ENCODE measurements around the gene WSCD2. TPM values are rescaled to one million over a fixed set of nuclear protein-coding genes. Genes with fewer than 3 reads are reported as not detected.

WSCD2 gene
- 5.0 and 72.9 TPM in 2 replicates for total RNA-seq (ENCODE audit: low replicate concordance)
- long read RNA-seq, partial matches to known transcripts, result 1 of 6 reads
- long read RNA-seq, other reads (novel, unspliced or antisense), result 5 of 6 reads

DNA sequence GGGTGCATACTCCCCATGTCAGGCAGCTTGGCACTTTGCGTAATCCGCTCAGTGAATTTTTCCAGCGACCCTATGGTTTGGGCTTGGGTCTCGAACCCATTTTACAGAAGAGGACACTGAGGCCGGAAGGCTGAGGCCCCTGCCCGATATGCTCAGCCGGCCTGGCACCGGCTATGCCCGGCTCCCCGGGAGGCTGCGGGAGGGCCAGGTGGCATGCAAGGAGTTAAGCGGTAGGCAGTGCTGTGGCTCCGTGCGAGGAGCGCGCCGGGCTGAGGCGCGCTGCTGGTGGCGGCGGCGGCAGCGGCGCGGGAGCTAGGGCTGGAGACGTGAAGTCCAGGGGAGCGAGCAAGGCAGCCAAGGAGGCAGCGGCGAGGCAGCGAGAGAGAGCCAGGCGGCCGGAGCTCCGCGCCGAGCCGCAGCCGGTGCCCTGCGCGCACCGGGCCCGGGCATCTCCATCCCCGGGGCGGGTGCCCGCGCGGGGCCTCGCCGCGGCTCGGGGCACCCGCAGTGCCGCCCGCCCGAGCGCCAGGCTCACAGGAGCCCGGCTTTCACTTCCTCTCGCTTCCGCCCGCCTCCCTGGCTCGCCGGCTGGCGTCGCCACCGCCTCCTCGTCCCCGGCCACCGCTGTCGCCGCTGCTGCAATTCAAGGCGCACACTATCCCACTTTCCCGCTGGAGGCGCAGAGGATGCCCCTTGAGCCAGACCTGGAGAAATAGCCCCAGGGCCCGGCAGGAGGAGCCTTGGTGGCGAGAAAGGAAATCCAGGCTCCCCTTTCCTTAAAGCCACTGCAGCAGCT is at the start of gene WSCD2:
TSS of gene WSCD2 (plus strand) at position 272 of the 796 bp plus-strand sequence. CDS start 66,545 bp downstream, outside the sequence.
- TF ChIP-seq, protein P1, sequence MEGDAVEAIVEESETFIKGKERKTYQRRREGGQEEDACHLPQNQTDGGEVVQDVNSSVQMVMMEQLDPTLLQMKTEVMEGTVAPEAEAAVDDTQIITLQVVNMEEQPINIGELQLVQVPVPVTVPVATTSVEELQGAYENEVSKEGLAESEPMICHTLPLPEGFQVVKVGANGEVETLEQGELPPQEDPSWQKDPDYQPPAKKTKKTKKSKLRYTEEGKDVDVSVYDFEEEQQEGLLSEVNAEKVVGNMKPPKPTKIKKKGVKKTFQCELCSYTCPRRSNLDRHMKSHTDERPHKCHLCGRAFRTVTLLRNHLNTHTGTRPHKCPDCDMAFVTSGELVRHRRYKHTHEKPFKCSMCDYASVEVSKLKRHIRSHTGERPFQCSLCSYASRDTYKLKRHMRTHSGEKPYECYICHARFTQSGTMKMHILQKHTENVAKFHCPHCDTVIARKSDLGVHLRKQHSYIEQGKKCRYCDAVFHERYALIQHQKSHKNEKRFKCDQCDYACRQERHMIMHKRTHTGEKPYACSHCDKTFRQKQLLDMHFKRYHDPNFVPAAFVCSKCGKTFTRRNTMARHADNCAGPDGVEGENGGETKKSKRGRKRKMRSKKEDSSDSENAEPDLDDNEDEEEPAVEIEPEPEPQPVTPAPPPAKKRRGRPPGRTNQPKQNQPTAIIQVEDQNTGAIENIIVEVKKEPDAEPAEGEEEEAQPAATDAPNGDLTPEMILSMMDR (conservative IDR thresholded peaks at IDR 0.05), result peak; percentile 67

DNA sequence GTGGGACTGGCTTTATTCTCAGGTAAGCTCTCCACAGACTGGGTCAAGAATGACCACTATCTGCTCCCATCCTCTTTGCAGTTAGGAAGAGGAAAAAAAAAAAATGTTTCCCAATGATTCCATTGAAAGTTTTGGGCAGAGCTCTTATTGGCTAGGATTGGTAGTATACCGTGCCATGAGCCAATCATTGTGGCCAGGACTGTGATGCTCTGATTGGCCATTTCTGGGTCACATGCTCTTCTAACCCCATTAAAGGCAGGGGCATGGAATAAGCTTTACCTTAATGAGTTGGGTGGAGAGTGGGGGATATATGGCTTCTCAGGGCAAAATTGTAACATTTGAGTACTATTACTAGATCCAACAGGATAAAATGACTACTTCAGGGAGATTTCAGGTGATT is 49.4 kb upstream of the WSCD2 start:
- no peak for DNase-seq (ENCODE audit: extremely low spot score, unreplicated experiment)
- peaks cover 7% of the 10 kb centered on the region for H3K4me1 Mint-ChIP-seq (ENCODE audit: unreplicated experiment)
- peaks cover 7% of the 10 kb centered on the region for H3K9me3 Mint-ChIP-seq
- H3K27me3 Mint-ChIP-seq, result peaks cover 28% of the 10 kb centered on the region
- no peak overlapping the region for H3K4me3 Mint-ChIP-seq
- TF ChIP-seq, protein P1 (conservative IDR thresholded peaks at IDR 0.05), result no peak
- H3K27ac Mint-ChIP-seq, result no peak overlapping the region
- no peaks in the 10 kb centered on the region for H3K36me3 Mint-ChIP-seq

More for the DNA sequence above, at the start of gene WSCD2:
- peaks cover 71% of the 10 kb centered on the region for H3K27me3 Mint-ChIP-seq
- H3K4me1 Mint-ChIP-seq (ENCODE audit: unreplicated experiment), result peaks cover 21% of the 10 kb centered on the region
- no peak within 1 kb of the TSS for H3K27ac Mint-ChIP-seq
- DNase-seq (ENCODE audit: extremely low spot score, unreplicated experiment), result peak; percentile 79
- peak within 1 kb of the TSS; percentile 87 for H3K4me3 Mint-ChIP-seq
- no peaks in the 10 kb centered on the region for H3K36me3 Mint-ChIP-seq
- H3K9me3 Mint-ChIP-seq, result no peaks in the 10 kb centered on the region

DNA sequence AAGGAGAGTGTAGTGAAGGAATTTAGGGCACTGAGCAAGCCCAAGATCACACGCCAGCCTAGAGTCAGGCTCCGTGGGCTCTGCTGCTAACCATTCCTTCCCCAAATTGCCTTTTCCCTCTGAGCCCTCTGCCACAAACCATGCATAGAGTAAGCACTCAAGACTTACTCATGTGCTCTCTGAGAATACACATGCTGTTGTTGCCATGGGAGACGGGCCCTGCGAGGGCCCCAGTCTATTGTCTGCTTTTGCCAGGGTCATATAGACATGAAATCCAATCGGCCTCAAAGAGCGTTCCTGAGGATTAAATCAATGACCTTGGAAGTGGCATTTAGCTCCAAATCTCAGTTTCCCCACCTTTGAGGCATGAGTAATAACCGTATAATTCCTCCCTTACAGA is 48.7 kb upstream of the WSCD2 start:
- no peak overlapping the region for H3K27ac Mint-ChIP-seq
- peaks cover 7% of the 10 kb centered on the region for H3K9me3 Mint-ChIP-seq
- peaks cover 7% of the 10 kb centered on the region for H3K4me1 Mint-ChIP-seq (ENCODE audit: unreplicated experiment)
- H3K36me3 Mint-ChIP-seq, result no peaks in the 10 kb centered on the region
- peaks cover 23% of the 10 kb centered on the region for H3K27me3 Mint-ChIP-seq
- TF ChIP-seq, protein P1 (conservative IDR thresholded peaks at IDR 0.05), result no peak
- DNase-seq (ENCODE audit: extremely low spot score, unreplicated experiment), result no peak
- no peak overlapping the region for H3K4me3 Mint-ChIP-seq

DNA sequence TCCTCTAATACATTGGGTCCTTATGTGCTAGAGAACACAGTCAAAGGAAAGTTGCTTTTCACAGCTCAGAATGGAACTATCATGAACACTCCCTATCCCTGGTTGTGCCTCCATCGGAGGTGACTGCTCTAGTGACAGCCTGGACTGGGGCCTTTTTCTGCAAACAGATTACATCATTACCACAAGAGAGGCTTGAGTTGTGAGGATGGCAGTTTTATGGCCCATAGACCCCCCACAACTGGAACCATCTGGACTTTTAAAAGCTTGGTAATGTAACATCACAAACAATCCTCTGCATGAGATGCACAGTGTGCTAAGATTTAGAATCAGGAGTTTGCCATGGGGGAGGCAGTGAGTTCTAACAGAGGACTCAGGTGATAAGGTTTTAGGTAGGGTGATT is 46.6 kb upstream of the WSCD2 start:
- H3K9me3 Mint-ChIP-seq, result peaks cover 7% of the 10 kb centered on the region
- TF ChIP-seq, protein P1 (conservative IDR thresholded peaks at IDR 0.05), result no peak
- DNase-seq (ENCODE audit: extremely low spot score, unreplicated experiment), result no peak
- H3K36me3 Mint-ChIP-seq, result no peaks in the 10 kb centered on the region
- H3K27me3 Mint-ChIP-seq, result peaks cover 18% of the 10 kb centered on the region
- no peak overlapping the region for H3K27ac Mint-ChIP-seq
- no peak overlapping the region for H3K4me3 Mint-ChIP-seq
- H3K4me1 Mint-ChIP-seq (ENCODE audit: unreplicated experiment), result peaks cover 3% of the 10 kb centered on the region

DNA sequence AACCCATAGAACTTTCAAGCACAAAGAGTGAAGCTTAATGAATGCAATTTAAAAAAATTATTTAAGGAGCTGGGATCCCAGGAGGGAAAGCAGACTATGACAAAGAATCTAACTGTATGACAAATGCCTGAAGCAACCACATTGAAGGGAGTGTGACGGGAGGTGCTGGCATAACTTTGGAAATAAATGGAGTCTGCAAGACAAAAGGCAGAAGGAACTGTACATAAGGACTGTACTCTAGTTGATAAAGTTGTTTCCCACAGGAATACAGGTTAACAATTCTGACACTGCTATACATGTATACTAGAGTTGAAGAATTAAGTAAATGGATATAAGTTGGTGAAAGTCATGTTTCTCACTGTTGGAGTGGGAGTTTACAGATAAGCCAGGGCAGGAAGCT is 41.2 kb upstream of the WSCD2 start:
- DNase-seq (ENCODE audit: extremely low spot score, unreplicated experiment), result no peak
- TF ChIP-seq, protein P1 (conservative IDR thresholded peaks at IDR 0.05), result no peak
- Mint-ChIP-seq H3K27me3 (peaks cover 23% of the 10 kb centered on the region), H3K4me3 (no peak overlapping the region), H3K4me1 (ENCODE audit: unreplicated experiment) (peaks cover 12% of the 10 kb centered on the region), H3K36me3 (no peaks in the 10 kb centered on the region), H3K9me3 (peaks cover 12% of the 10 kb centered on the region), H3K27ac (no peak overlapping the region)

Data from type B pancreatic cell (in vitro differentiated cells).